ENCODE measurements around the gene MYO6.
A peak's percentile ranks its signal among the peaks of the same experiment; 100 is the strongest.

Gene MYO6

GRCh38 chr6:75815756-75816155 lies 66.7 kb downstream of the MYO6 start:
- POLR2A ChIA-PET (ENCODE audit: low non-redundant PET), result no interaction called here
- H3K27ac ChIP-seq, result no peak overlapping the region
- DNase-seq (ENCODE audit: low spot score), result no peak
- CTCF ChIA-PET, result no interaction called here
- TF ChIP-seq, protein P1, sequence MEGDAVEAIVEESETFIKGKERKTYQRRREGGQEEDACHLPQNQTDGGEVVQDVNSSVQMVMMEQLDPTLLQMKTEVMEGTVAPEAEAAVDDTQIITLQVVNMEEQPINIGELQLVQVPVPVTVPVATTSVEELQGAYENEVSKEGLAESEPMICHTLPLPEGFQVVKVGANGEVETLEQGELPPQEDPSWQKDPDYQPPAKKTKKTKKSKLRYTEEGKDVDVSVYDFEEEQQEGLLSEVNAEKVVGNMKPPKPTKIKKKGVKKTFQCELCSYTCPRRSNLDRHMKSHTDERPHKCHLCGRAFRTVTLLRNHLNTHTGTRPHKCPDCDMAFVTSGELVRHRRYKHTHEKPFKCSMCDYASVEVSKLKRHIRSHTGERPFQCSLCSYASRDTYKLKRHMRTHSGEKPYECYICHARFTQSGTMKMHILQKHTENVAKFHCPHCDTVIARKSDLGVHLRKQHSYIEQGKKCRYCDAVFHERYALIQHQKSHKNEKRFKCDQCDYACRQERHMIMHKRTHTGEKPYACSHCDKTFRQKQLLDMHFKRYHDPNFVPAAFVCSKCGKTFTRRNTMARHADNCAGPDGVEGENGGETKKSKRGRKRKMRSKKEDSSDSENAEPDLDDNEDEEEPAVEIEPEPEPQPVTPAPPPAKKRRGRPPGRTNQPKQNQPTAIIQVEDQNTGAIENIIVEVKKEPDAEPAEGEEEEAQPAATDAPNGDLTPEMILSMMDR (conservative IDR thresholded peaks at IDR 0.05; ENCODE audit: low read depth), result no peak

GRCh38 chr6:75818098-75818855 lies 69.2 kb downstream of the MYO6 start:
- DNase-seq (ENCODE audit: low spot score), result no peak
- CTCF ChIA-PET, result no interaction called here
- TF ChIP-seq, protein P1 (conservative IDR thresholded peaks at IDR 0.05; ENCODE audit: low read depth), result no peak
- H3K27ac ChIP-seq, result no peak overlapping the region
- POLR2A ChIA-PET (ENCODE audit: low non-redundant PET), result no interaction called here

DNA sequence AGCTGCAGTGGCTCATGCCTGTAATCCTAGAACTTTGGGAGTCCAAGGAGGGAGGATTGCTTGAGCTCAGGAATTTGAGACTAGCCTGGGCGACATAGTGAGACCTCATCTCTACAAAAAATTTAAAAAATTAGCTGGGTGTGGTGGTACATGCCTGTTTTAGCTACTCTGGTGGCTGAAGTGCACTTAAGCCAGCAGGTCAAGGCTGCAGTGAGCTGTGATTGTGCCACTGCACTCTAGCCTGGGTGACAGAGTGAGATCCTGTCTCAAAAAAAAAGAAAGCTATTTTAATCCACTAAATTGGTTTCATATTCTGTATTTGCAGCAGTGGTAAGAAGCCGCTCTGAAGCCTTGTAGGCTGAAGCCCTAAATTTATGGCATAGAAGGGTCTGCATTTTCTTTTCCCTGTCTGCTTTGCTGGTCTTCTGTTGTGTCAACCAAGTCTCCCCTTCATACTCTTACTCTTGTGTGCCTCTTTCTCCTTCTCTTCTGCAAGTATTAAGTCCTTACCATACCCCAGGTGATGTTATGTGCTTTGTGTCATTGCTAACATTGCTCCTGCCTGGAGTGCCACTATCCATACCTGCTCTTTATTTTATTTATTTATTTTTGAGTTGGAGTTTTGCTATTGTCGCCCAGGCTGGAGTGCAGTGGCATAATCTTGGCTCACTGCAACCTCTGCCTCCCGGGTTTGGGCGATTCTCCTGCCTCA lies 70.9 kb downstream of the MYO6 start:
- TF ChIP-seq, protein P1 (conservative IDR thresholded peaks at IDR 0.05; ENCODE audit: low read depth), result no peak
- H3K27ac ChIP-seq, result no peak overlapping the region
- POLR2A ChIA-PET (ENCODE audit: low non-redundant PET), result no interaction called here
- DNase-seq (ENCODE audit: low spot score), result no peak
- CTCF ChIA-PET, result interaction anchor here (0.6 kb wide), 1 partner anchor 87 kb away, joined by 3 read pairs; no protein-coding TSS in a partner anchor

DNA sequence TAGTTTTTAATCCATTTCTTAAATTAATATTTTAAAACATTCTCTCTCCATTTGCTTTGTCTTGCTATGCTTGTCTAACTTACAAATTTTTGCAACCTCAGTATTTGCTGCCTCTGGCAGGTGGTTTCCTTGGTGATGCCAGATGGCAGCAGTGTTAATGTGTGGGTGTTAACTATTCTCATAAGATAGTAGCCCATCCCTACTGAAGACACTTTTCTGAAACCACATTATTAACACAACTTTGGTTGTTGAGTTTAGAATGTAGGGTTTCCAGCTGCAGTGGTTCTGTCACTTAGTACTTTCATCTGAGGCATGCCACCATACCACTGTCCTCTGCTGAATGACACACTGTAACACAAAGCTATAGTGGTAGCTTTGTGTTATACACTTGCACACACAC lies 75.1 kb downstream of the MYO6 start:
- DNase-seq (ENCODE audit: low spot score), result no peak
- POLR2A ChIA-PET (ENCODE audit: low non-redundant PET), result no interaction called here
- CTCF ChIA-PET, result no interaction called here
- TF ChIP-seq, protein P1 (conservative IDR thresholded peaks at IDR 0.05; ENCODE audit: low read depth), result no peak
- H3K27ac ChIP-seq, result no peak overlapping the region

- DNase-seq (ENCODE audit: low spot score), result no peak
- CTCF ChIA-PET, result no interaction called here
- no peak overlapping the region for H3K27ac ChIP-seq
- TF ChIP-seq, protein P1 (conservative IDR thresholded peaks at IDR 0.05; ENCODE audit: low read depth), result no peak
- POLR2A ChIA-PET (ENCODE audit: low non-redundant PET), result no interaction called here
These were observed 78.1 kb downstream of the MYO6 start for GRCh38 chr6:75827163-75827562.

DNA sequence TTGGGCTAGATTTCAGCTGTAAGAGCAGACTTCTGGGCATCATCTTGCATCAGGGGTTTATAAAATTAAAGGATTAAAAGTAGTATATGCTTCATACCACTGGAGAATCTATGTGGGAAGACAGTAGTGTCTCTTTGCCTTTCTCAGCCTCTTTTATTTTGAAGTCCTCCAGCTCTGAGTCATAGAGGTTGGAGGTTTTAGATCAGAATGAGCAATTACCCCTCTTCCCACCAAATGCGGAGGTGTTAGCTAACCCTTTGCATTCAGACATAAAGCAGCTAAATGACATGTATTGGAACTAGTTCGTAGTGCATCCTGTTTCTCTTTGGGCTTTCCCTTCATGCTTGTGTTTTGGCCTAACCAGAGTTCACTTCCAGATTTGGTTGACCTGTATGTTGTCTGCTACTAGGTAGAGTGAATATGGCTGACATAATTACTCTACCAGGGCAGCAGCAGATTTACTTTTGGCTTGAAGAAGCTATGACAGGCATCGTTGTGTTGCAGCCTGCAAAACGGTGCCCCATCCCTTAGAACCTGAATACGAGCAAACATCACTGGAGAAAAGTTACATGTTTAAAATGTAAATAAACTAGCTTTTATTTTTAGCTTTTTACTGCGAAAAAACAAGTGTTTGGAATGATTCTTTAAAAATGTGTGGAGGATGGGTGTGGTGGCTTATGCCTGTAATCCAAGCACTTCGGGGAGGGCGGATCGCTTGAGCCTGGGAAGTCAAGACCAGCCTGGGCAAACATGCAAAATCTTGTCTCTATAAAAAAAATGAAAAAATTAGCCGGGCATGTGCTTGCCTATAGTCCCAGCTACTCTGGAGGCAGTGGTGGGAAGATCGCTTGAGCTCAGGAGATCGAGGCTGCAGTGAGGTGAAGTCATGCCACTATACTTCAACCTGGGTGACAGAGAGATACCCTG lies 82.2 kb downstream of the MYO6 start:
- ChIA-PET POLR2A (ENCODE audit: low non-redundant PET) (no interaction called here), CTCF (interaction anchor here (0.5 kb wide), 1 partner anchor 482 kb away, joined by 4 read pairs; no protein-coding TSS in a partner anchor)
- TF ChIP-seq, protein P1 (conservative IDR thresholded peaks at IDR 0.05; ENCODE audit: low read depth), result no peak
- peak; percentile 37 for DNase-seq (ENCODE audit: low spot score)
- H3K27ac ChIP-seq, result no peak overlapping the region

Data from RWPE1 (cell line).